Neuronal stem cell (in vitro differentiated cells): ENCODE measurements around the gene WWP2.

Source experiments
- DNase-seq: peaks from one replicate; pipeline ENCODE4 v3.0.0-alpha.2; 2013; ENCODE audit warnings: low spot score
- H2AFZ ChIP-seq: one replicate; pipeline ENCODE4 v1.6.1; 2013; ENCODE audit warnings: mild to moderate bottlenecking, low read length, inconsistent platforms
- H2AK5ac ChIP-seq: 2 replicates; pipeline ENCODE4 v1.6.1; 2013; ENCODE audit warnings: low read depth, mild to moderate bottlenecking, inconsistent platforms, low read length, moderate library complexity, mixed read lengths
- H2BK120ac ChIP-seq: 2 replicates; pipeline ENCODE4 v1.6.1; 2013; ENCODE audit warnings: low read depth, mild to moderate bottlenecking, inconsistent platforms, low read length, moderate library complexity, mixed read lengths
- H2BK12ac ChIP-seq: one replicate; pipeline ENCODE4 v1.6.1; 2013; ENCODE audit warnings: low read length, inconsistent platforms
- H2BK15ac ChIP-seq: 2 replicates; pipeline ENCODE4 v1.6.1; 2013; ENCODE audit warnings: mild to moderate bottlenecking, low read length, inconsistent platforms, mixed read lengths
- H2BK5ac ChIP-seq: one replicate; pipeline ENCODE4 v1.6.1; 2013; ENCODE audit warnings: inconsistent platforms, mild to moderate bottlenecking, low read length, moderate library complexity
- H3K14ac ChIP-seq: one replicate; pipeline ENCODE4 v1.6.1; 2013; ENCODE audit warnings: low read length, inconsistent platforms
- H3K18ac ChIP-seq: 2 replicates; pipeline ENCODE4 v1.6.1; 2013; ENCODE audit warnings: low read length, inconsistent platforms
- H3K23ac ChIP-seq: 2 replicates; pipeline ENCODE4 v1.6.1; 2013; ENCODE audit warnings: low read depth, mild to moderate bottlenecking, mixed read lengths, low read length, inconsistent platforms; ENCODE audit not compliant: poor library complexity
- H3K27ac ChIP-seq: replicated peaks from 3 replicates; pipeline ENCODE4 v1.5.1; 2013; ENCODE audit warnings: low read length, inconsistent platforms
- H3K27me3 ChIP-seq, 3 experiments: 2 replicates each; pipeline ENCODE4 v1.6.1; 2013; ENCODE audit warnings: low read length in 3 of 3, mild to moderate bottlenecking in 2 of 3, inconsistent platforms in 1 of 3, low read depth in 1 of 3, mixed read lengths in 1 of 3, moderate library complexity in 1 of 3; ENCODE audit not compliant: control insufficient read depth in 3 of 3, insufficient read depth in 3 of 3
- H3K36me3 ChIP-seq, 2 donors: replicated peaks in 1 of 2; 2 replicates each; pipeline ENCODE4 v1.6.1; 2013; ENCODE audit warnings: low read length in 2 of 2; ENCODE audit not compliant: control insufficient read depth in 2 of 2, insufficient read depth in 2 of 2
- H3K4ac ChIP-seq: 2 replicates; pipeline ENCODE4 v1.6.1; 2013; ENCODE audit warnings: inconsistent platforms, mild to moderate bottlenecking, low read length, moderate library complexity
- H3K4me1 ChIP-seq, 2 donors: 1 replicate in 1 of 2; 2 replicates in 1 of 2; pipeline ENCODE4 v1.6.1; 2013; ENCODE audit warnings: low read length in 2 of 2, low read depth in 1 of 2; ENCODE audit not compliant: control insufficient read depth in 2 of 2, insufficient read depth in 1 of 2
- H3K4me2 ChIP-seq: one replicate; pipeline ENCODE4 v1.6.1; 2013; ENCODE audit warnings: mild to moderate bottlenecking, low read length, inconsistent platforms; ENCODE audit not compliant: insufficient read depth, poor library complexity, severe bottlenecking
- H3K4me3 ChIP-seq, 2 donors: 2 replicates each; pipeline ENCODE4 v1.5.1; 2013; ENCODE audit warnings: low read length in 2 of 2, mild to moderate bottlenecking in 2 of 2, inconsistent platforms in 1 of 2, moderate library complexity in 1 of 2
- H3K79me1 ChIP-seq: one replicate; pipeline ENCODE4 v1.6.1; 2013; ENCODE audit warnings: low read depth, mild to moderate bottlenecking, inconsistent platforms, low read length, moderate library complexity
- H3K9ac ChIP-seq: one replicate; pipeline ENCODE4 v1.6.1; 2013; ENCODE audit warnings: mild to moderate bottlenecking, low read depth, low read length, inconsistent platforms; ENCODE audit not compliant: poor library complexity
- H3K9me3 ChIP-seq, 2 donors: replicated peaks in 1 of 2; 2 replicates each; pipeline versions ENCODE3 to v1.6.1; 2013; ENCODE audit warnings: low read length in 2 of 2, mild to moderate bottlenecking in 2 of 2, inconsistent platforms in 1 of 2, low read depth in 1 of 2, mixed read lengths in 1 of 2, moderate library complexity in 1 of 2; ENCODE audit not compliant: control insufficient read depth in 2 of 2, insufficient read depth in 1 of 2
- H4K8ac ChIP-seq: one replicate; pipeline ENCODE4 v1.6.1; 2013; ENCODE audit warnings: low read depth, mild to moderate bottlenecking, inconsistent platforms, low read length, moderate library complexity
- H4K91ac ChIP-seq: one replicate; pipeline ENCODE4 v1.6.1; 2013; ENCODE audit warnings: low read length, low read depth, mild to moderate bottlenecking, inconsistent platforms; ENCODE audit not compliant: poor library complexity
- WGBS, 2 donors: extraction: QIAGEN DNeasy Blood & Tissue Kit; methylation state at CpG; one replicate each; pipeline ENCODE4 v1.1.7; 2013; ENCODE audit warnings: missing lambda C conversion rate in 2 of 2, mixed read lengths in 1 of 2; ENCODE audit not compliant: insufficient read length in 2 of 2, insufficient replicate concordance in 1 of 2; ENCODE audit errors: extremely low coverage in 2 of 2; 5-methylcytosine and 5-hydroxymethylcytosine counted together

WWP2 gene

GRCh38 chr16:69936252-69936651 is 174.1 kb downstream of the WWP2 start:
- no peaks in the 10 kb centered on the region for H3K27me3 ChIP-seq
- WGBS, 2 donors: no CpG with 5 or more reads among the region's 16 CpGs
- no peak overlapping the region for H3K4ac ChIP-seq
- no peaks in the 10 kb centered on the region for H3K9me3 ChIP-seq
- H2AK5ac ChIP-seq: no peak overlapping the region
- no peak overlapping the region for H2BK5ac ChIP-seq
- H3K36me3 ChIP-seq: peaks cover 33 to 84% of the 10 kb centered on the region in 2 donors
- no peak overlapping the region for H4K91ac ChIP-seq
- no peaks in the 10 kb centered on the region for H3K79me1 ChIP-seq
- no peak overlapping the region for H3K27ac ChIP-seq
- no peak overlapping the region for H4K8ac ChIP-seq
- H2BK15ac ChIP-seq: no peak overlapping the region
- no peak overlapping the region for H3K14ac ChIP-seq
- H3K18ac ChIP-seq: no peak overlapping the region
- DNase-seq: no peak
- peaks cover 4% of the 10 kb centered on the region in 2 donors for H3K4me1 ChIP-seq
- H3K4me3 ChIP-seq: no peak overlapping the region
- no peak overlapping the region for H2BK12ac ChIP-seq
- no peak overlapping the region for H2AFZ ChIP-seq
- no peak overlapping the region for H3K23ac ChIP-seq
- no peak overlapping the region for H3K4me2 ChIP-seq
- no peak overlapping the region for H3K9ac ChIP-seq
- no peak overlapping the region for H2BK120ac ChIP-seq

GRCh38 chr16:69936751-69937211 is 174.6 kb downstream of the WWP2 start:
- Histone ChIP-seq H3K4me1 (peaks cover 9% of the 10 kb centered on the region in 2 donors), H2BK120ac (peak overlapping the region; percentile 72), H3K9me3 (no peaks in the 10 kb centered on the region), H2BK12ac (no peak overlapping the region), H3K4ac (no peak overlapping the region), H3K79me1 (no peaks in the 10 kb centered on the region), H3K14ac (no peak overlapping the region), H3K4me2 (no peak overlapping the region), H3K9ac (no peak overlapping the region), H3K27ac (no peak overlapping the region), H2BK15ac (no peak overlapping the region), H3K4me3 (no peak overlapping the region), H3K36me3 (peaks cover 32 to 79% of the 10 kb centered on the region in 2 donors), H3K27me3 (no peaks in the 10 kb centered on the region), H2AFZ (no peak overlapping the region), H2AK5ac (no peak overlapping the region), H2BK5ac (no peak overlapping the region), H3K23ac (no peak overlapping the region), H4K8ac (no peak overlapping the region), H4K91ac (no peak overlapping the region), H3K18ac (no peak overlapping the region)
- DNase-seq: no peak
- WGBS, 2 donors: no CpG with 5 or more reads among the region's 21 CpGs

- DNase-seq: no peak
- Histone ChIP-seq H3K9ac (no peak overlapping the region), H3K23ac (no peak overlapping the region), H3K27ac (no peak overlapping the region), H4K8ac (no peak overlapping the region), H2BK15ac (no peak overlapping the region), H3K14ac (no peak overlapping the region), H2BK12ac (no peak overlapping the region), H3K4me3 (no peak overlapping the region), H2BK5ac (no peak overlapping the region), H3K4ac (no peak overlapping the region), H2AFZ (no peak overlapping the region), H3K79me1 (no peaks in the 10 kb centered on the region), H4K91ac (no peak overlapping the region), H2BK120ac (no peak overlapping the region), H3K4me2 (no peak overlapping the region), H3K18ac (no peak overlapping the region), H2AK5ac (no peak overlapping the region), H3K4me1 (peaks cover 16% of the 10 kb centered on the region in 2 donors), H3K9me3 (no peaks in the 10 kb centered on the region), H3K27me3 (no peaks in the 10 kb centered on the region), H3K36me3 (peaks cover 31 to 74% of the 10 kb centered on the region in 2 donors)
- WGBS, 2 donors: no CpG with 5 or more reads among the region's 16 CpGs
Observed at GRCh38 chr16:69937465-69937951, 175.4 kb downstream of the WWP2 start.

GRCh38 chr16:69938981-69939820 is 177.1 kb downstream of the WWP2 start:
- Histone ChIP-seq H2BK12ac (no peak overlapping the region), H2AFZ (no peak overlapping the region), H3K4ac (no peak overlapping the region), H3K4me1 (peaks cover 21 to 25% of the 10 kb centered on the region in 2 donors), H2AK5ac (peak overlapping the region; percentile 10), H3K23ac (peak overlapping the region; percentile 25), H4K8ac (no peak overlapping the region), H3K4me3 (no peak overlapping the region), H3K27me3 (no peaks in the 10 kb centered on the region), H2BK120ac (no peak overlapping the region), H3K4me2 (no peak overlapping the region), H3K9ac (peak overlapping the region; percentile 27), H3K27ac (no peak overlapping the region), H3K18ac (no peak overlapping the region), H4K91ac (no peak overlapping the region), H3K9me3 (no peaks in the 10 kb centered on the region), H2BK5ac (no peak overlapping the region), H3K79me1 (no peaks in the 10 kb centered on the region), H3K14ac (no peak overlapping the region), H2BK15ac (no peak overlapping the region), H3K36me3 (peaks cover 27 to 59% of the 10 kb centered on the region in 2 donors)
- no peak for DNase-seq
- no CpG with 5 or more reads among the region's 28 CpGs for WGBS, 2 donors
